Adrenal gland (tissue), 12 donors: ENCODE measurements around the gene EPB42. TPM values are rescaled to one million over a fixed set of nuclear protein-coding genes. Genes with fewer than 3 reads are reported as not detected.
A peak's percentile ranks its signal among the peaks of the same experiment; 100 is the strongest.

ENCODE experiments used
- DNase-seq, 7 donors: peaks; one replicate each; pipeline ENCODE4 v3.0.0-alpha.2; 2019 to 2020
- H3K27ac ChIP-seq, 5 donors: fragments of 200-600 bp; sonication (generic) in 4 of 5; 1 replicate in 3 of 5; 2 replicates in 2 of 5; pipeline versions ENCODE4 v1.5.1 to v1.8.0; 2016 to 2020; ENCODE audit warnings: mild to moderate bottlenecking in 1 of 5
- H3K27me3 ChIP-seq: fragments of 200-600 bp; 2 replicates; pipeline ENCODE4 v1.8.0; 2021
- H3K36me3 ChIP-seq, 2 donors: fragments of 200-600 bp; replicated peaks in 1 of 2; 1 replicate in 1 of 2; 2 replicates in 1 of 2; pipeline versions ENCODE4 v1.5.1 to v1.8.0; 2018 to 2022
- H3K4me1 ChIP-seq, 2 donors: fragments of 200-600 bp; replicated peaks in 1 of 2; 1 replicate in 1 of 2; 2 replicates in 1 of 2; pipeline versions ENCODE4 v1.5.1 to v1.8.0; 2018 to 2021
- H3K4me3 ChIP-seq, 4 donors: fragments of 200-600 bp; sonication (generic) in 3 of 4; one replicate each; pipeline ENCODE4 v1.5.1; 2016 to 2018
- H3K9me3 ChIP-seq, 3 donors: fragments of 200-600 bp; sonication (generic) in 1 of 3; replicated peaks in 1 of 3; 1 replicate in 2 of 3; 2 replicates in 1 of 3; pipeline versions ENCODE4 v1.5.1 to v1.8.0; 2016 to 2021
- POLR2A ChIP-seq, 2 donors: fragments of 450-650 bp; IDR thresholded peaks; one replicate each; pipeline ENCODE4 v1.6.1; 2017; ENCODE audit warnings: antibody characterized with exemption in 2 of 2, mild to moderate bottlenecking in 2 of 2, moderate library complexity in 1 of 2
- WGBS, 4 donors: extraction: QIAGEN DNeasy Blood & Tissue Kit in 2 of 4; methylation state at CpG; one replicate each; pipeline versions ENCODE4 v1.1.5 to v1.1.7; 2013 to 2017; 5-methylcytosine and 5-hydroxymethylcytosine counted together
- intact Hi-C, 2 donors: fragments of 100-400 bp; cut with DNase I; formaldehyde crosslinking; loops; one replicate each; pipeline versions ENCODE4 v1.14.1 to v1.15.0; 2022 to 2023
- polyA plus RNA-seq, 3 donors: library from polyadenylated mRNA; stranded (reverse); fragments of 200-250 nt in 2 of 3; fragments of 350-450 nt in 1 of 3; fragmentation: Illumina TruSeq in 1 of 3; extraction: RNeasy Lipid Tissue Mini Kit (QIAGEN cat#74804) in 1 of 3; gene quantifications; one replicate each; pipeline ENCODE4 v1.2.3, GENCODE V29; 2013 to 2014
- total RNA-seq, 9 donors: library from RNA; depleted of rRNA in 4 of 9; stranded (reverse); fragments of >200 nt in 4 of 9; fragments of 120-200 nt in 1 of 9; fragmentation: NEBNext Ultra II Directional in 1 of 9; extraction: Animal tissue kit (Norgen Biotek cat#: 25700) in 1 of 9; gene quantifications; one replicate each; pipeline versions ENCODE4 v1.1.0 to v1.2.4, GENCODE V29; 2013 to 2023
- TF ChIP-seq, protein P1 (sequence below), 6 experiments: fragments of 450-650 bp in 4 of 6; fragments of 200-600 bp in 2 of 6; sonication (generic) in 1 of 6; IDR thresholded peaks; 1 replicate in 5 of 6; 2 replicates in 1 of 6; pipeline versions ENCODE4 v1.5.1 to v1.8.0; 2016 to 2021; ENCODE audit warnings: antibody characterized with exemption in 6 of 6, mild to moderate bottlenecking in 2 of 6, moderate library complexity in 1 of 6
- donor health status: healthy with polysubstance abuse.
- donor health status: Bipolar disorder and iron deficiency.
- donor health status: DM: yes; HTN: yes; CAD: no.
- donor health status: DM: no; HTN: no; CAD: no.
- donor health status: DM: no; HTN: no; CAD: no.
- donor health status: DM: yes; HTN: yes; CAD: no.

The EPB42 gene
- total and polyA plus RNA-seq, 12 donors, result 0.10 to 4.7 (median 0.45) TPM; not detected in 9

DNA sequence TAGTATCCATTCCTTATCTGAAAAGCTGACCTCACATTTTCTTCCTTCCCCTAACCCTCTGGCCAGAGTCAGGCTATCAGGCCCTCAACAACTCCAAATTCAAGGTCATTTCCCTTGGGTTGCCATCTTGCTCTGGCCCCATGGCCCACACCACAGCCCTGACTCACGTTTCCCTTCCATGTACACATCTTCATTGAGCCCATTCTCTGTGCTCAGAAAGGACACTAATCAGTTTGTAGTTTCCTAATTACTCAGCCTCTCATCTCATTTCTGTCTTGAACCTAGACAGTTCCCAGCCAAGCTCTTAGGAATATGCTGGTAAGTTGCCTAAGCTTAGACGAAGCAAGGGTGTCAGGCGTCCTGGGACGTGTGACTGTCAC is 31.0 kb upstream of the EPB42 start:
- no peaks in the 10 kb centered on the region for H3K9me3 ChIP-seq
- WGBS, 4 donors, result 73 to 86% (median 80%) methylated on average over 4 of the region's 4 CpGs
- H3K27me3 ChIP-seq, result no peaks in the 10 kb centered on the region
- TF ChIP-seq, protein P1, sequence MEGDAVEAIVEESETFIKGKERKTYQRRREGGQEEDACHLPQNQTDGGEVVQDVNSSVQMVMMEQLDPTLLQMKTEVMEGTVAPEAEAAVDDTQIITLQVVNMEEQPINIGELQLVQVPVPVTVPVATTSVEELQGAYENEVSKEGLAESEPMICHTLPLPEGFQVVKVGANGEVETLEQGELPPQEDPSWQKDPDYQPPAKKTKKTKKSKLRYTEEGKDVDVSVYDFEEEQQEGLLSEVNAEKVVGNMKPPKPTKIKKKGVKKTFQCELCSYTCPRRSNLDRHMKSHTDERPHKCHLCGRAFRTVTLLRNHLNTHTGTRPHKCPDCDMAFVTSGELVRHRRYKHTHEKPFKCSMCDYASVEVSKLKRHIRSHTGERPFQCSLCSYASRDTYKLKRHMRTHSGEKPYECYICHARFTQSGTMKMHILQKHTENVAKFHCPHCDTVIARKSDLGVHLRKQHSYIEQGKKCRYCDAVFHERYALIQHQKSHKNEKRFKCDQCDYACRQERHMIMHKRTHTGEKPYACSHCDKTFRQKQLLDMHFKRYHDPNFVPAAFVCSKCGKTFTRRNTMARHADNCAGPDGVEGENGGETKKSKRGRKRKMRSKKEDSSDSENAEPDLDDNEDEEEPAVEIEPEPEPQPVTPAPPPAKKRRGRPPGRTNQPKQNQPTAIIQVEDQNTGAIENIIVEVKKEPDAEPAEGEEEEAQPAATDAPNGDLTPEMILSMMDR (IDR thresholded peaks at IDR 0.05), result no peak
- no peak for TF ChIP-seq POLR2A (IDR thresholded peaks at IDR 0.05)
- H3K4me1 ChIP-seq, result no peaks in the 10 kb centered on the region
- H3K4me3 ChIP-seq, result no peak overlapping the region
- intact Hi-C loops, result no loop called here
- H3K36me3 ChIP-seq, result no peaks in the 10 kb centered on the region
- no peak overlapping the region for H3K27ac ChIP-seq
- peak in 1 of 7 donors; percentile 1 for DNase-seq

DNA sequence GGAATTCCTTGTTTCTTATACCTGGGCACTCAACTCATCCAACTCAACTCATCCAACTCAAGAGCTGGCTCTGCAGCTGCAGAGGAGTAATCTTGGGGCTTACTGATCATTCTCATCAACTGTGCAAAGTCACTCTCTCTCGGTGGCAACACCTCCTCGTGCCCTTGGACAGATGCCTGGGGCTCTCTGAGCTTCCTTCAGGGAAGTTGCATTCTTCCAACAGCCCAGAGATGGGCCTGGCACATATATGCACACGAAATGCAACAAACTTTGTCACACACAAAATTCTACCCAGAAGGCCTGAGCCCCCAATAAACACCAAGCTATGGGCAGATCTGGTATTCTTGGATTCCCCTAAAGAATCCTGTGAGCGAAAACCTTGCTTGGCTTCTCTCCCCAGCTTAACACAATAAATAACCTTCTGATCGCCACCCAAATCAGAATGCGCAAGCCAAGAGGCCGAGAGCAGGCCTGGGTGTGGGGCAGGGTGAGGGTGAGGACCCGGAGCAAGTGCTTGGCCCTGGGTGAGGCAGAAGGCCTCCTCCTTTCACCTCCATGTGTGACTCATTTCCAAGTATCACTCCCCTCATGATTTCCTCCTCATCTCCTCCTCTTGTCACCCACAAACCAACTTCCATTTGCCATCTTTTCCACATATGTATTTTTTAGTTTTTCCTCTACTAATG is 30.5 kb upstream of the EPB42 start:
- intact Hi-C loops, result no loop called here

DNA sequence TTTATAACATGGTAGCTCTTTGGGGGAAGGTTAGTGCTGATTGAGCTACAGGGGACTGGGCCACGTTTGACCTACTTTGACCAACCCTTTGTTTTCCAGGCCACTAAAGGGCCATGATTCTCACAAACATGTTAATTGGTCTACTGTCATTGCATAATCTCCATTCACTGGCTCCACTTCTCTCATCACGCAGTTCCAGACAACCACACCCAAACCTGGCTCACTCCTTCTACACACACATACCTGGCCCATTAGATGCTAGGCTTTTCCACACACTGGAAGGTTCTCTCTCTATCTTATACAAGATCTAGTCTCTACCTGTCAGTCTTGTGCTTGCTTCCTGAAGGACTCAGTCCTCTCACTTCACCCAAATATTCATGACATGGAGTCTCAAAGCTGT is 30.0 kb upstream of the EPB42 start:
- WGBS, 4 donors, result 60 to 83% (median 72%) methylated on average over 2 of the region's 2 CpGs
- DNase-seq, result peak in 1 of 7 donors; percentile 9
- no peaks in the 10 kb centered on the region for H3K27me3 ChIP-seq
- no peaks in the 10 kb centered on the region for H3K4me1 ChIP-seq
- no peaks in the 10 kb centered on the region for H3K9me3 ChIP-seq
- no peak overlapping the region for H3K4me3 ChIP-seq
- TF ChIP-seq POLR2A (IDR thresholded peaks at IDR 0.05), result no peak
- TF ChIP-seq, protein P1 (IDR thresholded peaks at IDR 0.05), result no peak
- H3K27ac ChIP-seq, result no peak overlapping the region
- intact Hi-C loops, result no loop called here
- no peaks in the 10 kb centered on the region for H3K36me3 ChIP-seq

More for the DNA sequence above, 30.5 kb upstream of the EPB42 start:
- H3K36me3 ChIP-seq, result no peaks in the 10 kb centered on the region
- no peaks in the 10 kb centered on the region for H3K9me3 ChIP-seq
- WGBS, 4 donors, result 88 to 97% (median 90%) methylated on average over 6 to 8 of the region's 8 CpGs
- TF ChIP-seq, protein P1 (IDR thresholded peaks at IDR 0.05), result no peak
- no peak for TF ChIP-seq POLR2A (IDR thresholded peaks at IDR 0.05)
- no peaks in the 10 kb centered on the region for H3K4me1 ChIP-seq
- H3K27ac ChIP-seq, result no peak overlapping the region
- H3K4me3 ChIP-seq, result no peak overlapping the region
- DNase-seq, result peak in 1 of 7 donors; percentile 9
- no peaks in the 10 kb centered on the region for H3K27me3 ChIP-seq

DNA sequence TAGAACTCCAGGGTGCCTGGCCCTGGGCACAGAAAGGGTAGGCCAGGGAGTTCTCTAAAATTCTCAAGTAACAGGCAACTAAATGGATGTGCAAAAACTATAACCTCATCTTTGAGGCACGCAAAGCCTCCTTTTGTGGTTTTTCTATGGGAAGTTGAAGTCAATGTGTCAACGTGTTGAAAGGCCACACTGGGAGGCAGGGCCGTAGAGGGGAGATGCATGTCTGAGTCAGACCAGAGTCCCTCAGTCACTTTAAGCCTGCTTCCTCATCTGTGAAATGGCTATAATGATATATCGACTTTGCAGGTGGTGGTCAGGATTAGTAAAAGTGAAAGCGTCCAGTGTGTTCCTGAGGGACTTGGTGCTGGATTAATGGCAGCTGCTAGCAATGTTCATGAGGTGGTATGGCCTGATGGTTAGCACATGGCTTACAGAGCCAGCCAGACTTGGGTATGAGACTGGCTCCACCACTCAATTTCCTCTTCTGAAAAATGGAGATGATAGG is 28.9 kb upstream of the EPB42 start:
- WGBS, 4 donors, result 54 to 67% (median 60%) methylated on average over 5 of the region's 5 CpGs
- no peak for TF ChIP-seq POLR2A (IDR thresholded peaks at IDR 0.05)
- TF ChIP-seq, protein P1 (IDR thresholded peaks at IDR 0.05), result no peak
- DNase-seq, result peak in 1 of 7 donors; percentile 30
- H3K9me3 ChIP-seq, result no peaks in the 10 kb centered on the region
- no peaks in the 10 kb centered on the region for H3K4me1 ChIP-seq
- intact Hi-C loops, result no loop called here
- no peaks in the 10 kb centered on the region for H3K36me3 ChIP-seq
- H3K27ac ChIP-seq, result no peak overlapping the region
- H3K27me3 ChIP-seq, result no peaks in the 10 kb centered on the region
- no peak overlapping the region for H3K4me3 ChIP-seq
